ENCODE data around the gene MAFB.
A peak's percentile ranks its signal among the peaks of the same experiment; 100 is the strongest.

Gene MAFB

GRCh38 chr20:40654876-40655275, 34.2 kb downstream of the MAFB start:
- DNase-seq = no peak

GRCh38 chr20:40652441-40652987, 36.5 kb downstream of the MAFB start:
- no peak for DNase-seq

GRCh38 chr20:40651151-40651550, 37.9 kb downstream of the MAFB start:
- no peak for DNase-seq

- DNase-seq = no peak
These were observed 38.3 kb downstream of the MAFB start for GRCh38 chr20:40650707-40651106.

- DNase-seq = no peak
These were observed 40.6 kb downstream of the MAFB start for GRCh38 chr20:40648210-40649072.

GRCh38 chr20:40646813-40647212, 42.2 kb downstream of the MAFB start:
- DNase-seq = no peak

- no peak for DNase-seq
These were observed 42.7 kb downstream of the MAFB start for GRCh38 chr20:40646361-40646760.

GRCh38 chr20:40644863-40645262, 44.2 kb downstream of the MAFB start:
- no peak for DNase-seq

GRCh38 chr20:40643891-40644290, 45.1 kb downstream of the MAFB start:
- DNase-seq = no peak

GRCh38 chr20:40641809-40642208, 47.2 kb downstream of the MAFB start:
- DNase-seq = no peak

- DNase-seq = peak; percentile 5
These were observed 47.8 kb downstream of the MAFB start for GRCh38 chr20:40641202-40641601.

GRCh38 chr20:40640667-40641066, 48.4 kb downstream of the MAFB start:
- DNase-seq = no peak

GRCh38 chr20:40639676-40640355, 49.2 kb downstream of the MAFB start:
- DNase-seq = no peak

- no peak for DNase-seq
These were observed 49.9 kb downstream of the MAFB start for GRCh38 chr20:40639132-40639531.

- DNase-seq = no peak
These were observed 50.6 kb downstream of the MAFB start for GRCh38 chr20:40638414-40638813.

- DNase-seq = no peak
These were observed 51.9 kb downstream of the MAFB start for GRCh38 chr20:40637176-40637575.

GRCh38 chr20:40636486-40636885, 52.5 kb downstream of the MAFB start:
- DNase-seq = no peak

- no peak for DNase-seq
These were observed 53.1 kb downstream of the MAFB start for GRCh38 chr20:40635971-40636370.
